T-helper 17 cell (primary cell): ENCODE results near the gene MCM3AP. TPM values are rescaled to one million over a fixed set of nuclear protein-coding genes. Genes with fewer than 3 reads are reported as not detected.
A peak's percentile ranks its signal among the peaks of the same experiment; 100 is the strongest.

ENCODE experiments used
- ATAC-seq: fragments of 150-1000 bp; cut with Tn5 transposase; 2 replicates; pipeline ENCODE4 v1.10.0; 2021; ENCODE audit warnings: mild to moderate bottlenecking, moderate library complexity
- DNase-seq, 3 donors: peaks; one replicate each; pipeline versions ENCODE4 v3.0.0 to v3.0.0-alpha.2; 2020 to 2021
- H3K9me3 ChIP-seq: one replicate; pipeline ENCODE4 v1.7.0; 2013; ENCODE audit warnings: low read length, mild to moderate bottlenecking; ENCODE audit not compliant: control insufficient read depth, poor library complexity, severe bottlenecking
- H3K27ac Mint-ChIP-seq: one replicate; pipeline ENCODE4 v1.8.0; 2022; ENCODE audit warnings: mild to moderate bottlenecking, moderate library complexity, mixed read lengths
- H3K27me3 Mint-ChIP-seq: one replicate; pipeline ENCODE4 v1.8.0; 2022; ENCODE audit warnings: mixed read lengths
- H3K36me3 Mint-ChIP-seq: one replicate; pipeline ENCODE4 v1.8.0; 2022; ENCODE audit warnings: low read depth, mixed read lengths
- H3K4me1 Mint-ChIP-seq: one replicate; pipeline ENCODE4 v1.8.0; 2022; ENCODE audit warnings: mild to moderate bottlenecking, mixed read lengths
- H3K4me3 Mint-ChIP-seq: one replicate; pipeline ENCODE4 v1.8.0; 2022; ENCODE audit warnings: mild to moderate bottlenecking, moderate library complexity, mixed read lengths
- total RNA-seq, 4 donors: library from RNA in 2 of 4; stranded (reverse) in 2 of 4; gene quantifications; one replicate each; pipeline ENCODE4 v1.2.3 and lab custom pipeline; 2022 to 2026

The MCM3AP gene
- total RNA-seq, 2 donors from 2014 or later: 114 to 120 TPM

DNA sequence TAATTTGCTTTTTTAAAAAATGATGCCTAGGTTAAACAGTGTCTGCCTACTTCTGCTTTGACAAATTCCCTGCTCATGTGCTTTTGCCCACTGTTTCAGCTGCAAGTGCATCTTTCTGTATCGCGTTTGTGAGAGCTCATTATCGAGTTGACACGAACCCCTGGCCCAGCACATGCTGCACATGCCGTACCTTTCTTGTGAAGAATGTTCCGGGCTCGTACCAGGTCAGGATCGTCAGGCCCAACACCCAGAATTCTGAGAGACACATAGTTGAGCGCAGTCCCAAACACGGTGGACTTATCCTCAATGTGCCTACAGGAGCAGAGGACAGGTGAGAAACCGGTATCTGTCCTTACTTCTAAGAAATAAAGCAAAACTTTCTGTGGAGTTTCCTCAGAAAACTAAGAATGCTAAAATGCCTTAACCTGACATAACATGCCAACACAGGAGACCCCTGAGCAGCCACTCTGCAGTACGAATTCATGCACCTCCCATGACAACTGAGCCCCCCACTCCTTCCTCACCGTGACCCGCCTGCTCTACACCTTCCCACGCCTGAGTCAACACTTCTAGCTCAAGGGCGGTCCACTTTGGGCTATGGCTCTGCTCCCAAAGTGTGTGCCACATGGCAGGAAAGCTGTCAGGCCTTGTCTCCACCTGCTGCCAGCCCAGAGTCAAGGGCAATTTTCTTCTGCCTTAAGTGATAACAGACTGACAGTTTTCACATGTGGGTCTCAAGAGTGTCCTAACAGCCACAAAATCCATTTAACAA lies 63.6 kb downstream of the MCM3AP start:
- H3K36me3 Mint-ChIP-seq: peaks cover 11% of the 10 kb centered on the region
- H3K4me3 Mint-ChIP-seq: no peak overlapping the region
- no peak overlapping the region for H3K27ac Mint-ChIP-seq
- no peaks in the 10 kb centered on the region for H3K9me3 ChIP-seq
- no peak for ATAC-seq
- DNase-seq: no peak
- H3K27me3 Mint-ChIP-seq: no peaks in the 10 kb centered on the region
- peaks cover 22% of the 10 kb centered on the region for H3K4me1 Mint-ChIP-seq

- H3K4me3 Mint-ChIP-seq: no peak overlapping the region
- no peak overlapping the region for H3K27ac Mint-ChIP-seq
- H3K4me1 Mint-ChIP-seq: peaks cover 19% of the 10 kb centered on the region
- H3K9me3 ChIP-seq: no peaks in the 10 kb centered on the region
- no peaks in the 10 kb centered on the region for H3K27me3 Mint-ChIP-seq
- H3K36me3 Mint-ChIP-seq: peaks cover 11% of the 10 kb centered on the region
- DNase-seq (no peak), ATAC-seq (no peak)
Observed at GRCh38 chr21:46220847-46221246, 64.6 kb downstream of the MCM3AP start.

DNA sequence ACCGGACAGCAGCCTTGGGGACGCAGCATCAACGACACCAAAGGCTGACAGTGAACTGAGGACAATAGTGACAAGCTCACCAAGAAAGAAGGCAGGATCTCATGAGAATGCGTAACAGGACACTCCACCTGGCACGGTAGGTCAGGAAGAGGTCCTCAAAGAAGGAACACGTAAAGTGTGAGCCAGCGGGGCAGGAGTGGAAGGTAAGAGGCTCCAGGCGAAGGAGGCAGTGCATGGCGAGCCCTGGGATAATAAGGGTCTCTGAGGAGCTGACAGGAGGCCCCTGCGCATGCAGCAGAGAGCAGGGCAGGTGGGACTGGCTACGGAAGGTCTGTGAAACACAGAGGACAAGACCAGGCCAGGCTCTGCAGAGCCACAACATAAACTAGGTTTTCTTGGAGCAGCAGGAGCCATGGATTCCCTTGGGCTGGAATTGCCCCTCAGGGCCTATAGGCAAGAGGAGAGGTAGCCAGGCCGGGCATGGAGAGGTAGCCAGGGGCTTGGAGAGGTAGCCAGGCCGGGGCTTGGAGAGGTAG lies 65.1 kb downstream of the MCM3AP start:
- no peaks in the 10 kb centered on the region for H3K9me3 ChIP-seq
- Mint-ChIP-seq H3K27me3 (no peaks in the 10 kb centered on the region), H3K4me3 (no peak overlapping the region), H3K4me1 (peaks cover 14% of the 10 kb centered on the region), H3K27ac (no peak overlapping the region), H3K36me3 (peaks cover 11% of the 10 kb centered on the region)
- ATAC-seq (no peak), DNase-seq (no peak)

- Mint-ChIP-seq H3K36me3 (peaks cover 11% of the 10 kb centered on the region), H3K27ac (no peak overlapping the region), H3K4me3 (no peak overlapping the region), H3K27me3 (no peaks in the 10 kb centered on the region), H3K4me1 (peaks cover 14% of the 10 kb centered on the region)
- ATAC-seq: no peak
- H3K9me3 ChIP-seq: no peaks in the 10 kb centered on the region
- no peak for DNase-seq
Observed at GRCh38 chr21:46219591-46220239, 65.7 kb downstream of the MCM3AP start.

GRCh38 chr21:46218906-46219590 lies 66.4 kb downstream of the MCM3AP start:
- DNase-seq (no peak), ATAC-seq (no peak)
- Mint-ChIP-seq H3K27ac (no peak overlapping the region), H3K36me3 (peaks cover 11% of the 10 kb centered on the region), H3K4me1 (peaks cover 15% of the 10 kb centered on the region), H3K4me3 (no peak overlapping the region), H3K27me3 (no peaks in the 10 kb centered on the region)
- no peaks in the 10 kb centered on the region for H3K9me3 ChIP-seq

GRCh38 chr21:46217511-46218196 lies 67.8 kb downstream of the MCM3AP start:
- H3K4me3 Mint-ChIP-seq: no peak overlapping the region
- peaks cover 11% of the 10 kb centered on the region for H3K36me3 Mint-ChIP-seq
- peaks cover 15% of the 10 kb centered on the region for H3K4me1 Mint-ChIP-seq
- H3K27ac Mint-ChIP-seq: no peak overlapping the region
- H3K9me3 ChIP-seq: no peaks in the 10 kb centered on the region
- no peak for DNase-seq
- no peaks in the 10 kb centered on the region for H3K27me3 Mint-ChIP-seq
- ATAC-seq: no peak

- H3K27ac Mint-ChIP-seq: no peak overlapping the region
- peaks cover 9% of the 10 kb centered on the region for H3K36me3 Mint-ChIP-seq
- no peak for DNase-seq
Observed at GRCh38 chr21:46216132-46216747, 69.2 kb downstream of the MCM3AP start.

GRCh38 chr21:46215436-46216131 lies 69.8 kb downstream of the MCM3AP start:
- H3K27me3 Mint-ChIP-seq: no peaks in the 10 kb centered on the region
- peaks cover 6% of the 10 kb centered on the region for H3K36me3 Mint-ChIP-seq
- ATAC-seq (no peak), DNase-seq (no peak)
- H3K27ac Mint-ChIP-seq: no peak overlapping the region
- no peak overlapping the region for H3K4me3 Mint-ChIP-seq
- H3K9me3 ChIP-seq: no peaks in the 10 kb centered on the region
- peaks cover 12% of the 10 kb centered on the region for H3K4me1 Mint-ChIP-seq

More at GRCh38 chr21:46216132-46216747, 69.2 kb downstream of the MCM3AP start:
- no peaks in the 10 kb centered on the region for H3K9me3 ChIP-seq
- Mint-ChIP-seq H3K4me3 (no peak overlapping the region), H3K4me1 (peaks cover 15% of the 10 kb centered on the region), H3K27me3 (no peaks in the 10 kb centered on the region)
- no peak for ATAC-seq

DNA sequence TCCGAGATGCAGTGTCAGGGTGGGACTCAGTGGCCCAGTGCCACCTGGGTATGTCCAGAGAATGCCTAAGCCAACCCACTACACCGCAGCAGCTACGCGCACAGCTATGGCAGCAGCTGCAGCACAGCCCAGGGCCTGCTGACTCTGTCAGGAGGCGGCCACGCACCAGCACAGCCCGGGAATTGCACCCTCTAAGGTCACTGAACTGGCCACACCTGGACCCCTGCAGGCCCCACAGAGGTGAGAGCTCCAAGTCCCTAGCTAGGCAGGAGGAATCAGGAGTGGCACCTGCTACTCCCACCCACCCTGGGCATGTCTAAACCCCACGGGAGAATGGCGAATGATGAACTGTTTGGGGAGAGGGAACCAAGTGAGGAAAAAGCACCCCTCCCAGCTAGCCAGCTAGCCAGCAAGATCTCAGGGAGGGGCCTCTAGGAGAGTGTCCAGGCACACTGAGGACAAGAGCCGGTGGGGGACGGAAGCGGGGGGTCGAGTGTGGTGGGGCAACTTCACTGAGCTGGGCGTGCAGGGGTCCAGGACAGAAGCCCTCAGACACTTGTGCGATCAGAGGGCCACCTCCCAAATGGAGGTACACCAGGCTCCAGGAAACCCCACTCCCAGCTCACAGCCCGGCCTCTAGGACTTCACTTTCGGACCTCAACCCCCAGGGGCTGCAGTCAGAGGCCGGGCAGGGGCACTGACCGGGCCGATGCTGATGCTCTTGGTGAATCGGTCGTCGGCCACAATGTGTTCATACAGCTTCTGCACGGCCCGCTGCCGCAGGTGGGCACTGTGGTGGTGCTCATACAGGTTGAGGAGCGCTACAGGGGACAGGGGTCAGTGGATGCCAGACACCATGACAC lies 70.7 kb downstream of the MCM3AP start:
- no peak for DNase-seq
- H3K27ac Mint-ChIP-seq: peak overlapping the region; percentile 62
- H3K36me3 Mint-ChIP-seq: peaks cover 2% of the 10 kb centered on the region
- no peaks in the 10 kb centered on the region for H3K9me3 ChIP-seq
- no peak overlapping the region for H3K4me3 Mint-ChIP-seq
- ATAC-seq: no peak
- H3K27me3 Mint-ChIP-seq: no peaks in the 10 kb centered on the region
- H3K4me1 Mint-ChIP-seq: peaks cover 8% of the 10 kb centered on the region

- Mint-ChIP-seq H3K4me1 (peaks cover 6% of the 10 kb centered on the region), H3K4me3 (no peak overlapping the region), H3K27me3 (no peaks in the 10 kb centered on the region), H3K36me3 (no peaks in the 10 kb centered on the region), H3K27ac (peak overlapping the region; percentile 67)
- no peak for ATAC-seq
- DNase-seq: no peak
- H3K9me3 ChIP-seq: no peaks in the 10 kb centered on the region
Observed at GRCh38 chr21:46213620-46214286, 71.7 kb downstream of the MCM3AP start.
